NCI-H1436 treated with DMSO at 0.1 percent for 48 hours (cell line): ENCODE measurements around the gene FDXR.

Experiments
- DNase-seq: peaks from one replicate; lab custom pipeline; 2025; lab: John Stamatoyannopoulos, UW

The FDXR gene

GRCh38 chr17:74857191-74857590 is 15.6 kb downstream of the FDXR start:
- DNase-seq = no peak

GRCh38 chr17:74856112-74856511 is 16.7 kb downstream of the FDXR start:
- DNase-seq = no peak

- DNase-seq = no peak
Observed at GRCh38 chr17:74855323-74855722, 17.5 kb downstream of the FDXR start.

- DNase-seq = no peak
Observed at GRCh38 chr17:74854792-74855191, 18.0 kb downstream of the FDXR start.

GRCh38 chr17:74853669-74854068 is 19.1 kb downstream of the FDXR start:
- DNase-seq = no peak

GRCh38 chr17:74853048-74853397 is 19.8 kb downstream of the FDXR start:
- DNase-seq = no peak

GRCh38 chr17:74852237-74853047 is 20.4 kb downstream of the FDXR start:
- DNase-seq = no peak

GRCh38 chr17:74851612-74852236 is 21.1 kb downstream of the FDXR start:
- no peak for DNase-seq

GRCh38 chr17:74850914-74851313 is 21.9 kb downstream of the FDXR start:
- no peak for DNase-seq

- DNase-seq = no peak
Observed at GRCh38 chr17:74850310-74850709, 22.5 kb downstream of the FDXR start.

GRCh38 chr17:74848656-74849399 is 24.0 kb downstream of the FDXR start:
- DNase-seq = no peak

GRCh38 chr17:74846621-74847020 is 26.2 kb downstream of the FDXR start:
- no peak for DNase-seq

GRCh38 chr17:74843352-74843627 is 29.5 kb downstream of the FDXR start:
- DNase-seq = no peak

GRCh38 chr17:74842599-74843351 is 30.0 kb downstream of the FDXR start:
- DNase-seq = peak; percentile 54

GRCh38 chr17:74842146-74842598 is 30.6 kb downstream of the FDXR start:
- DNase-seq = no peak

- no peak for DNase-seq
Observed at GRCh38 chr17:74840989-74841666, 31.7 kb downstream of the FDXR start.

GRCh38 chr17:74839990-74840852 is 32.6 kb downstream of the FDXR start:
- no peak for DNase-seq

- DNase-seq = no peak
Observed at GRCh38 chr17:74838274-74838673, 34.5 kb downstream of the FDXR start.

GRCh38 chr17:74836691-74837467 is 35.9 kb downstream of the FDXR start:
- no peak for DNase-seq

GRCh38 chr17:74836191-74836590 is 36.6 kb downstream of the FDXR start:
- no peak for DNase-seq
